CD14-positive monocyte (primary cell): ENCODE results near the gene NUP93. TPM values are rescaled to one million over a fixed set of nuclear protein-coding genes. Genes with fewer than 3 reads are reported as not detected.

Experiments
- DNase-seq, 3 donors: peaks; one replicate each; pipeline ENCODE4 v3.0.0-alpha.2; 2011 to 2022
- H2AFZ ChIP-seq: 2 replicates; pipeline ENCODE4 v1.6.0; 2012; ENCODE audit warnings: mild to moderate bottlenecking, low read depth, low read length, inconsistent platforms; ENCODE audit not compliant: insufficient read depth, poor library complexity, severe bottlenecking
- H3K27ac ChIP-seq, 2 donors: 1 replicate in 1 of 2; 2 replicates in 1 of 2; pipeline ENCODE4 v1.5.1; 2012 to 2013; ENCODE audit warnings: low read length in 2 of 2, control low read depth in 1 of 2, inconsistent platforms in 1 of 2, low read depth in 1 of 2, mild to moderate bottlenecking in 1 of 2
- H3K27me3 ChIP-seq, 2 donors: one replicate each; pipeline versions ENCODE4 v1.6.0 to v1.6.1; 2011 to 2013; ENCODE audit warnings: low read length in 2 of 2; ENCODE audit not compliant: control insufficient read depth in 2 of 2, insufficient read depth in 2 of 2
- H3K36me3 ChIP-seq, 2 donors: replicated peaks in 1 of 2; 1 replicate in 1 of 2; 2 replicates in 1 of 2; pipeline versions ENCODE4 v1.5.1 to v1.6.1; 2012 to 2013; ENCODE audit warnings: low read length in 2 of 2, control low read depth in 1 of 2, inconsistent platforms in 1 of 2, mild to moderate bottlenecking in 1 of 2; ENCODE audit not compliant: insufficient read depth in 2 of 2, control insufficient read depth in 1 of 2
- H3K4me1 ChIP-seq, 2 donors: 1 replicate in 1 of 2; 2 replicates in 1 of 2; pipeline versions ENCODE4 v1.5.1 to v1.6.1; 2012 to 2013; ENCODE audit warnings: low read length in 2 of 2, control low read depth in 1 of 2, inconsistent platforms in 1 of 2, mild to moderate bottlenecking in 1 of 2, moderate library complexity in 1 of 2; ENCODE audit not compliant: insufficient read depth in 2 of 2, control insufficient read depth in 1 of 2
- H3K4me2 ChIP-seq: replicated peaks from 2 replicates; pipeline ENCODE3; 2012; ENCODE audit warnings: low read length, moderate library complexity, mild to moderate bottlenecking; ENCODE audit not compliant: poor library complexity, severe bottlenecking; ENCODE audit errors: extremely low read depth
- H3K4me3 ChIP-seq, 3 experiments: fragments of 200-600 bp in 1 of 3; sonication (generic) in 1 of 3; replicated peaks in 1 of 3; 1 replicate in 2 of 3; 2 replicates in 1 of 3; pipeline ENCODE4 v1.5.1; 2011 to 2013; ENCODE audit warnings: low read length in 3 of 3, mild to moderate bottlenecking in 3 of 3, control low read depth in 2 of 3, low read depth in 2 of 3, inconsistent platforms in 1 of 3, moderate library complexity in 1 of 3
- H3K79me2 ChIP-seq: 2 replicates; pipeline ENCODE4 v1.6.0; 2012; ENCODE audit warnings: mild to moderate bottlenecking, control low read depth, inconsistent platforms, low read length, moderate library complexity; ENCODE audit not compliant: insufficient read depth
- H3K9ac ChIP-seq: 2 replicates; pipeline ENCODE4 v1.6.0; 2017; ENCODE audit warnings: low read length, mild to moderate bottlenecking; ENCODE audit not compliant: insufficient read depth, poor library complexity, severe bottlenecking
- H3K9me3 ChIP-seq, 2 donors: replicated peaks in 1 of 2; 1 replicate in 1 of 2; 2 replicates in 1 of 2; pipeline versions ENCODE4 v1.5.1 to v1.6.1; 2012 to 2013; ENCODE audit warnings: low read length in 2 of 2, control low read depth in 1 of 2; ENCODE audit not compliant: control insufficient read depth in 1 of 2, insufficient read depth in 1 of 2
- H4K20me1 ChIP-seq: 2 replicates; pipeline ENCODE4 v1.6.0; 2012; ENCODE audit warnings: mild to moderate bottlenecking, low read length, control low read depth, moderate library complexity; ENCODE audit not compliant: insufficient read depth
- H3K27ac Mint-ChIP-seq, 7 donors: one replicate each; pipeline ENCODE4 v1.8.0; 2020; ENCODE audit warnings: mild to moderate bottlenecking in 7 of 7, mixed read lengths in 7 of 7, moderate library complexity in 6 of 7, inconsistent platforms in 2 of 7
- H3K27me3 Mint-ChIP-seq, 3 donors: one replicate each; pipeline ENCODE4 v1.8.0; 2021 to 2022; ENCODE audit warnings: low read depth in 3 of 3, mild to moderate bottlenecking in 3 of 3, mixed read lengths in 3 of 3, moderate library complexity in 3 of 3, inconsistent platforms in 1 of 3
- H3K36me3 Mint-ChIP-seq, 2 donors: one replicate each; pipeline ENCODE4 v1.8.0; 2020; ENCODE audit warnings: mixed read lengths in 2 of 2, inconsistent platforms in 1 of 2, mild to moderate bottlenecking in 1 of 2
- H3K4me1 Mint-ChIP-seq: one replicate; pipeline ENCODE4 v1.8.0; 2020; ENCODE audit warnings: mild to moderate bottlenecking, mixed read lengths
- H3K4me3 Mint-ChIP-seq, 2 donors: one replicate each; pipeline ENCODE4 v1.8.0; 2020; ENCODE audit warnings: mild to moderate bottlenecking in 2 of 2, mixed read lengths in 2 of 2, moderate library complexity in 1 of 2
- H3K9me3 Mint-ChIP-seq, 7 donors: one replicate each; pipeline ENCODE4 v1.8.0; 2020 to 2022; ENCODE audit warnings: mixed read lengths in 7 of 7, mild to moderate bottlenecking in 6 of 7, moderate library complexity in 6 of 7, inconsistent platforms in 2 of 7
- CTCF ChIP-seq: fragments of 200-600 bp; IDR thresholded peaks from one replicate; pipeline ENCODE4 v1.8.0; 2022; ENCODE audit warnings: antibody characterized with exemption, mild to moderate bottlenecking
- WGBS: methylation state at CpG from one replicate; pipeline ENCODE4 v1.1.5; 2013; ENCODE audit warnings: missing lambda C conversion rate; ENCODE audit not compliant: insufficient coverage; 5-methylcytosine and 5-hydroxymethylcytosine counted together
- intact Hi-C, 2 donors: fragments of 100-400 bp; cut with micrococcal nuclease; formaldehyde crosslinking; loops; one replicate each; pipeline versions ENCODE4 v1.15.0 to v1.15.1; 2023
- polyA plus RNA-seq, 3 donors: library from polyadenylated mRNA; depleted of rRNA in 1 of 3; unstranded in 2 of 3; stranded (reverse) in 1 of 3; fragments of 300-500 nt in 2 of 3; fragments of >200 nt in 1 of 3; fragmentation: Illumina TruSeq in 2 of 3; gene quantifications; 1 replicate in 2 of 3; 2 replicates in 1 of 3; pipeline ENCODE4 v1.2.3, GENCODE V29; 2012 to 2021

NUP93 gene
- polyA plus RNA-seq, 3 donors: 46.6 to 77.7 (median 59.4) TPM

- Histone ChIP-seq H4K20me1 (no peaks in the 10 kb centered on the region), H3K79me2 (no peaks in the 10 kb centered on the region), H3K4me3 (no peak overlapping the region), H2AFZ (no peak overlapping the region), H3K27ac (no peak overlapping the region), H3K9me3 (no peaks in the 10 kb centered on the region), H3K4me2 (no peak overlapping the region), H3K36me3 (peaks cover 73 to 89% of the 10 kb centered on the region in 2 donors), H3K27me3 (no peaks in the 10 kb centered on the region), H3K9ac (no peak overlapping the region), H3K4me1 (peaks cover 1 to 3% of the 10 kb centered on the region in 2 donors)
- DNase-seq: no peak
- intact Hi-C loops: no loop called here
- H3K4me1 Mint-ChIP-seq: peaks cover 6% of the 10 kb centered on the region
- peaks cover 0 to 2% (median 2%) of the 10 kb centered on the region in 3 donors for H3K27me3 Mint-ChIP-seq
- H3K4me3 Mint-ChIP-seq: no peak overlapping the region
- H3K9me3 Mint-ChIP-seq: no peaks in the 10 kb centered on the region
- H3K27ac Mint-ChIP-seq: no peak overlapping the region
- TF ChIP-seq CTCF: no peak
- H3K36me3 Mint-ChIP-seq: peaks cover 79 to 87% of the 10 kb centered on the region in 2 donors
Measured at GRCh38 chr16:56842133-56842532, 112.2 kb downstream of the NUP93 start.

- Mint-ChIP-seq H3K27me3 (peaks cover 0 to 3% (median 2%) of the 10 kb centered on the region in 3 donors), H3K4me1 (peaks cover 20% of the 10 kb centered on the region), H3K36me3 (peaks cover 64 to 68% of the 10 kb centered on the region in 2 donors), H3K4me3 (no peak overlapping the region), H3K27ac (peak overlapping the region in 1 of 7 donors; percentile 25), H3K9me3 (peaks cover 0 to 4% (median 0%) of the 10 kb centered on the region in 7 donors)
- no peak for DNase-seq
- intact Hi-C loops: no loop called here
- H3K4me2 ChIP-seq: no peak overlapping the region
- no peaks in the 10 kb centered on the region for H3K9me3 ChIP-seq
- WGBS: 97% methylated on average over 5 of the region's 6 CpGs
- H3K27me3 ChIP-seq: no peaks in the 10 kb centered on the region
- H3K4me3 ChIP-seq: no peak overlapping the region
- H3K36me3 ChIP-seq: peaks cover 54 to 70% of the 10 kb centered on the region in 2 donors
- H4K20me1 ChIP-seq: no peaks in the 10 kb centered on the region
- H2AFZ ChIP-seq: no peak overlapping the region
- H3K27ac ChIP-seq: no peak overlapping the region
- no peak overlapping the region for H3K9ac ChIP-seq
- H3K79me2 ChIP-seq: no peaks in the 10 kb centered on the region
- TF ChIP-seq CTCF: no peak
- peaks cover 15 to 17% of the 10 kb centered on the region in 2 donors for H3K4me1 ChIP-seq
Measured at GRCh38 chr16:56844056-56844455, 114.1 kb downstream of the NUP93 start.
